ENCODE data around the gene PLK3. TPM values are rescaled to one million over a fixed set of nuclear protein-coding genes. Genes with fewer than 3 reads are reported as not detected.
A peak's percentile ranks its signal among the peaks of the same experiment; 100 is the strongest.

The PLK3 gene
- polyA plus RNA-seq, 1 donor (not counting 4 experiments of a cell fraction or from before 2014, with no cell fraction given) = 34.0 TPM

DNA sequence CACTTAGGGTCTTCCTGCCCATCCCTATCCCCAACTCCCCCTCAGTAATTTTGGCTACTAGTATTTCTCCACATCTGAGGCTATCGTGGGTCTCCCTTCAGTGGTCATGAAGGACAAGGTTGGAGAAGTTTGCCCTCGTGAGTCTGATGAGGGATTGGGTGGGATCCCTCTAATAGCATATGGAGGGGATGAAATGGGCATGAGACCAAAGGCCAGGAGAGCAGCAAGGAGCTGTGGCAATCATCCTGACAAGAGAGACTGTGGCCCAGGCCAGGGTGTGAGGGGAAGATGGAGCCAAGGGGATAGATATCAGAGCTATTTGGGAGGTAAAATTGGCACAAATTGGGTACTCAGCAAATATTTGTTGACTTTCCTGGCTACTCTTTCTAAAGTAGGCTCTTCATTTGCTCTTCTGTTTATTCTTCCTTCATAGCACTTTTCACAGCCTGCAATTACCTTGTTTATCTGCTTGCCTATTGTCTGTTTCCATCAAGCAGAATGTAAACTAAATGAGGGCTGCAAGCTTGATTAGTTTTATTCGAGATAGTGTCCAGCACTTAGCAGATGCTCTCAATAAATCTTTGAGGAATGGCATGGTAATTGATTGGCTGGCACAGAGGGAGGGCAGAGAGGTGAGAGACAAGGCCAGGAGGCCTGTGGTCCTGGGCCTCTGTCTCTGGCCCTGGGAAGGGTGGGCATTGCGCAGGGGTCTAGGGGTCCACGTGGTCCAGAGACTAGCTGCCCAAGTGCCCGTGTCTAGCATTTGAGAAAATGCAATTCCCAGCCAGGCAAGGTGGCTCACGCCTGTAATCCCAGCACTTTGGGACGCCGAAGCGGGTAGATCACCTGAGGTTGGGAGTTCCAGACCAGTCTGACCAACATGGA is 1.5 kb upstream of the PLK3 start:
- Histone ChIP-seq H3K4me3 (ENCODE audit: control insufficient read depth in 2 of 3, extremely low read depth in 1 of 3, insufficient read depth in 2 of 3, low read depth in 1 of 3, low read length in 3 of 3) (no peak overlapping the region), H3K4me1 (ENCODE audit: control insufficient read depth, extremely low read depth, insufficient read depth, low read length) (peaks cover 22% of the 10 kb centered on the region), H3K4me2 (ENCODE audit: control insufficient read depth, extremely low read depth, insufficient read depth, low read depth, low read length) (no peak overlapping the region), H3K27ac (ENCODE audit: control insufficient read depth, insufficient read depth, low read length) (no peak overlapping the region), H3K36me3 (ENCODE audit: control insufficient read depth in 2 of 2, extremely low read depth in 1 of 2, insufficient read depth in 2 of 2, low read length in 2 of 2) (peaks cover 16 to 19% of the 10 kb centered on the region in 2 experiments), H3K79me2 (ENCODE audit: control insufficient read depth, insufficient read depth, low read length) (peaks cover 34% of the 10 kb centered on the region), H3K9me1 (ENCODE audit: control insufficient read depth, extremely low read depth, insufficient read depth, low read length) (no peaks in the 10 kb centered on the region), H3K27me3 (ENCODE audit: control insufficient read depth, extremely low read depth, insufficient read depth, low read length) (no peaks in the 10 kb centered on the region), H3K9me3 (ENCODE audit: control insufficient read depth, low read depth, low read length) (no peaks in the 10 kb centered on the region), H3K9ac (ENCODE audit: control insufficient read depth, extremely low read depth, insufficient read depth, low read length) (no peak overlapping the region), H4K20me1 (ENCODE audit: control insufficient read depth, extremely low read depth, insufficient read depth, low read length) (peaks cover 6% of the 10 kb centered on the region), H2AFZ (ENCODE audit: control insufficient read depth, low read length) (no peak overlapping the region)
- dilution Hi-C loops (cut with MboI; ENCODE audit: extremely low pct_ligation_motif_present, low sequenced_read_pairs) = no loop called here
- peak; percentile 32 for FAIRE-seq
- TF ChIP-seq, protein P1, sequence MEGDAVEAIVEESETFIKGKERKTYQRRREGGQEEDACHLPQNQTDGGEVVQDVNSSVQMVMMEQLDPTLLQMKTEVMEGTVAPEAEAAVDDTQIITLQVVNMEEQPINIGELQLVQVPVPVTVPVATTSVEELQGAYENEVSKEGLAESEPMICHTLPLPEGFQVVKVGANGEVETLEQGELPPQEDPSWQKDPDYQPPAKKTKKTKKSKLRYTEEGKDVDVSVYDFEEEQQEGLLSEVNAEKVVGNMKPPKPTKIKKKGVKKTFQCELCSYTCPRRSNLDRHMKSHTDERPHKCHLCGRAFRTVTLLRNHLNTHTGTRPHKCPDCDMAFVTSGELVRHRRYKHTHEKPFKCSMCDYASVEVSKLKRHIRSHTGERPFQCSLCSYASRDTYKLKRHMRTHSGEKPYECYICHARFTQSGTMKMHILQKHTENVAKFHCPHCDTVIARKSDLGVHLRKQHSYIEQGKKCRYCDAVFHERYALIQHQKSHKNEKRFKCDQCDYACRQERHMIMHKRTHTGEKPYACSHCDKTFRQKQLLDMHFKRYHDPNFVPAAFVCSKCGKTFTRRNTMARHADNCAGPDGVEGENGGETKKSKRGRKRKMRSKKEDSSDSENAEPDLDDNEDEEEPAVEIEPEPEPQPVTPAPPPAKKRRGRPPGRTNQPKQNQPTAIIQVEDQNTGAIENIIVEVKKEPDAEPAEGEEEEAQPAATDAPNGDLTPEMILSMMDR (optimal IDR thresholded peaks at IDR 0.05 in 1 of 3, IDR thresholded peaks at IDR 0.05 in 1 of 3, conservative IDR thresholded peaks at IDR 0.05 in 1 of 3; ENCODE audit: extremely low read depth in 1 of 3, insufficient read depth in 2 of 3, low read length in 3 of 3) = no peak
- no peak for TF ChIP-seq EZH2 (IDR thresholded peaks at IDR 0.05; ENCODE audit: low read length)
- no peak for DNase-seq (ENCODE audit: low read depth, low spot score)

DNA sequence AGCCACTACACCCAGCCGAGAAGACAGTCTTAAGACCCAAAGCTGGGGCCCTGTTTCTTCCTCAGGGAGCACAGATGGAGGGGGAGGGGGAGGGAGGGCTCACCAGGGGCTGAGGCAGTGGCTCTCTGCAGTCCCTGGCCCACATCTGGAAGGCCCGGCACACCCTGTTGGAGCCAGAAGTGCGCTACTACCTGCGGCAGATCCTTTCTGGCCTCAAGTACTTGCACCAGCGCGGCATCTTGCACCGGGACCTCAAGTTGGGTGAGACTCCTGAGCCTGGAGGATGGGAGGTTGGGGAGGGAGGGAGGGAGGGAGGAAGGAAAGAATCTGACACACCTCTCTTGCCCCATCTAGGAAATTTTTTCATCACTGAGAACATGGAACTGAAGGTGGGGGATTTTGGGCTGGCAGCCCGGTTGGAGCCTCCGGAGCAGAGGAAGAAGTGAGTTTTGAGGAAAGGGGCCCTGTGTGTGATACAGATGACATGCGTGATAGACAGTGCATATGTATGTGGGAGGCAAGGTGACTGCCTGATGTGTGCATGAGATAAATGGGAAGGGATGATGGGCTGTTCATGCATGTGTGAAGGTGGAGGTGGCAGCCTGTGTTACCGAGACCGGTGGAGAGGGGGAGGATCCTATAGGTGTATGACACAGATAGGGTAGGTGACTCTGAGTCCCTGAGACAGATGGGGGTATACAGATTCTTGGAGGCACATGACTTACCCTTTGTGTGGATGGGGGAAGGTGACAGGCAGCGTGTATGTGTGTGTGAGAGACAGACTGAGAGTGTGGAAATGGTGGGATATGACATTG is 1.5 kb downstream of the PLK3 start:
- H3K4me1 ChIP-seq (ENCODE audit: control insufficient read depth, extremely low read depth, insufficient read depth, low read length) = peaks cover 34% of the 10 kb centered on the region
- peaks cover 27 to 37% of the 10 kb centered on the region in 2 experiments for H3K36me3 ChIP-seq (ENCODE audit: control insufficient read depth in 2 of 2, extremely low read depth in 1 of 2, insufficient read depth in 2 of 2, low read length in 2 of 2)
- H3K9ac ChIP-seq (ENCODE audit: control insufficient read depth, extremely low read depth, insufficient read depth, low read length) = peak overlapping the region; percentile 88
- peak; percentile 46 for FAIRE-seq
- dilution Hi-C loops (cut with MboI; ENCODE audit: extremely low pct_ligation_motif_present, low sequenced_read_pairs) = no loop called here
- H3K27me3 ChIP-seq (ENCODE audit: control insufficient read depth, extremely low read depth, insufficient read depth, low read length) = no peaks in the 10 kb centered on the region
- H4K20me1 ChIP-seq (ENCODE audit: control insufficient read depth, extremely low read depth, insufficient read depth, low read length) = peaks cover 6% of the 10 kb centered on the region
- no peak for TF ChIP-seq EZH2 (IDR thresholded peaks at IDR 0.05; ENCODE audit: low read length)
- TF ChIP-seq, protein P1 (optimal IDR thresholded peaks at IDR 0.05 in 1 of 3, IDR thresholded peaks at IDR 0.05 in 1 of 3, conservative IDR thresholded peaks at IDR 0.05 in 1 of 3; ENCODE audit: extremely low read depth in 1 of 3, insufficient read depth in 2 of 3, low read length in 3 of 3) = no peak
- peak overlapping the region; percentile 85 for H3K27ac ChIP-seq (ENCODE audit: control insufficient read depth, insufficient read depth, low read length)
- no peaks in the 10 kb centered on the region for H3K9me3 ChIP-seq (ENCODE audit: control insufficient read depth, low read depth, low read length)
- DNase-seq (ENCODE audit: low read depth, low spot score) = no peak
- peak overlapping the region; percentile 89 to 99 (median 92) for H3K4me3 ChIP-seq (ENCODE audit: control insufficient read depth in 2 of 3, extremely low read depth in 1 of 3, insufficient read depth in 2 of 3, low read depth in 1 of 3, low read length in 3 of 3)
- no peak overlapping the region for H2AFZ ChIP-seq (ENCODE audit: control insufficient read depth, low read length)
- H3K4me2 ChIP-seq (ENCODE audit: control insufficient read depth, extremely low read depth, insufficient read depth, low read depth, low read length) = peak overlapping the region; percentile 98
- peaks cover 41% of the 10 kb centered on the region for H3K79me2 ChIP-seq (ENCODE audit: control insufficient read depth, insufficient read depth, low read length)
- H3K9me1 ChIP-seq (ENCODE audit: control insufficient read depth, extremely low read depth, insufficient read depth, low read length) = no peaks in the 10 kb centered on the region
